SU-DHL-6 (cell line): ENCODE measurements around the gene SH3RF3.

Source experiments
- H2AFZ ChIP-seq: fragments of 200-600 bp; sonication (generic); 2 replicates; pipeline ENCODE4 v1.6.1; 2014; ENCODE audit warnings: low read depth, mild to moderate bottlenecking, moderate library complexity, mixed read lengths, antibody characterized with exemption, low read length; ENCODE audit not compliant: severe bottlenecking
- H3F3A ChIP-seq: fragments of 200-600 bp; shearing (Covaris generic); 2 replicates; pipeline ENCODE4 v1.6.0; 2016; ENCODE audit warnings: antibody characterized with exemption, mild to moderate bottlenecking; ENCODE audit not compliant: insufficient read depth
- H3K27ac ChIP-seq: fragments of 200-600 bp; sonication (generic); 2 replicates; pipeline ENCODE4 v1.5.1; 2016; ENCODE audit warnings: low read depth, mild to moderate bottlenecking, low read length, moderate library complexity, mixed read lengths
- H3K27me3 ChIP-seq: fragments of 200-600 bp; sonication (generic), shearing (Covaris generic); 2 replicates; pipeline ENCODE4 v1.6.0; 2014; ENCODE audit warnings: mild to moderate bottlenecking, low read length
- H3K36me3 ChIP-seq: fragments of 200-600 bp; sonication (generic); 2 replicates; pipeline ENCODE4 v1.6.1; 2014; ENCODE audit warnings: mild to moderate bottlenecking, low read length, mixed read lengths
- H3K4me2 ChIP-seq: fragments of 300-600, 200-600 bp; shearing (Covaris generic), sonication (generic); 2 replicates; pipeline ENCODE4 v1.6.0; 2014; ENCODE audit warnings: low read length, low read depth, mild to moderate bottlenecking; ENCODE audit not compliant: poor library complexity, severe bottlenecking
- H3K4me3 ChIP-seq: fragments of 200-600 bp; sonication (generic); 2 replicates; pipeline ENCODE4 v1.5.1; 2014; ENCODE audit warnings: antibody characterized with exemption, low read length, mild to moderate bottlenecking, mixed read lengths; ENCODE audit not compliant: insufficient read depth, poor library complexity, severe bottlenecking
- H3K79me2 ChIP-seq: fragments of 200-600 bp; sonication (generic); 2 replicates; pipeline ENCODE4 v1.6.1; 2014; ENCODE audit warnings: mild to moderate bottlenecking, low read length, moderate library complexity; ENCODE audit not compliant: insufficient read depth
- H3K9ac ChIP-seq: fragments of 200-600 bp; sonication (generic); 2 replicates; pipeline ENCODE4 v1.7.0; 2014; ENCODE audit warnings: mild to moderate bottlenecking, low read length
- H3K9me2 ChIP-seq: fragments of 200-600 bp; sonication (generic); replicated peaks from 2 replicates; pipeline ENCODE4 v1.6.1; 2014; ENCODE audit warnings: low read length; ENCODE audit not compliant: insufficient read depth
- H3K9me3 ChIP-seq: fragments of 200-600 bp; sonication (generic); 2 replicates; pipeline ENCODE4 v1.6.1; 2014; ENCODE audit warnings: low read length, mixed read lengths; ENCODE audit not compliant: insufficient read depth
- H4K20me1 ChIP-seq: fragments of 200-600 bp; sonication (generic); 2 replicates; pipeline ENCODE4 v1.6.1; 2014; ENCODE audit warnings: low read depth, mild to moderate bottlenecking, antibody characterized with exemption, low read length, moderate library complexity, mixed read lengths
- CTCF ChIP-seq: fragments of 200-600 bp; sonication (generic); IDR thresholded peaks from one replicate; pipeline ENCODE4 v1.5.1; 2017; ENCODE audit warnings: antibody characterized with exemption, mild to moderate bottlenecking, low read length, moderate library complexity; ENCODE audit not compliant: insufficient read depth, poor library complexity, severe bottlenecking
- EZH2phosphoT487 ChIP-seq: fragments of 200-600 bp; sonication (generic), shearing (Covaris generic); conservative IDR thresholded peaks from 2 replicates; pipeline ENCODE4 v1.6.1; 2018; ENCODE audit warnings: mild to moderate bottlenecking, antibody characterized with exemption, low read length, moderate library complexity, mixed read lengths

The SH3RF3 gene

GRCh38 chr2:109489296-109489695, 360.3 kb downstream of the SH3RF3 start:
- Histone ChIP-seq H3K9me3 (no peaks in the 10 kb centered on the region), H3K36me3 (no peaks in the 10 kb centered on the region), H3K27me3 (no peaks in the 10 kb centered on the region), H2AFZ (no peak overlapping the region), H3K27ac (no peak overlapping the region), H3K4me2 (no peak overlapping the region), H3K4me3 (no peak overlapping the region), H3K79me2 (no peaks in the 10 kb centered on the region), H3F3A (no peaks in the 10 kb centered on the region), H3K9me2 (no peaks in the 10 kb centered on the region), H4K20me1 (no peaks in the 10 kb centered on the region), H3K9ac (no peak overlapping the region)
- TF ChIP-seq EZH2phosphoT487: no peak
- TF ChIP-seq CTCF: no peak

- Histone ChIP-seq H2AFZ (no peak overlapping the region), H3K4me3 (no peak overlapping the region), H3K36me3 (no peaks in the 10 kb centered on the region), H3F3A (no peaks in the 10 kb centered on the region), H3K79me2 (no peaks in the 10 kb centered on the region), H3K9me3 (no peaks in the 10 kb centered on the region), H3K9ac (no peak overlapping the region), H3K27ac (no peak overlapping the region), H3K9me2 (no peaks in the 10 kb centered on the region), H3K4me2 (no peak overlapping the region), H4K20me1 (no peaks in the 10 kb centered on the region), H3K27me3 (no peaks in the 10 kb centered on the region)
- TF ChIP-seq CTCF: no peak
- TF ChIP-seq EZH2phosphoT487: no peak
Measured at GRCh38 chr2:109493176-109493935, 364.4 kb downstream of the SH3RF3 start.

- Histone ChIP-seq H4K20me1 (no peaks in the 10 kb centered on the region), H3K36me3 (no peaks in the 10 kb centered on the region), H3F3A (no peaks in the 10 kb centered on the region), H3K9me3 (no peaks in the 10 kb centered on the region), H3K4me3 (no peak overlapping the region), H3K9ac (no peak overlapping the region), H3K27me3 (no peaks in the 10 kb centered on the region), H3K79me2 (no peaks in the 10 kb centered on the region), H3K4me2 (no peak overlapping the region), H3K27ac (no peak overlapping the region), H3K9me2 (no peaks in the 10 kb centered on the region), H2AFZ (no peak overlapping the region)
- TF ChIP-seq EZH2phosphoT487 (no peak), CTCF (no peak)
Measured at GRCh38 chr2:109494351-109494750, 365.3 kb downstream of the SH3RF3 start.
